ENCODE data around the gene SCRN2.

DNA sequence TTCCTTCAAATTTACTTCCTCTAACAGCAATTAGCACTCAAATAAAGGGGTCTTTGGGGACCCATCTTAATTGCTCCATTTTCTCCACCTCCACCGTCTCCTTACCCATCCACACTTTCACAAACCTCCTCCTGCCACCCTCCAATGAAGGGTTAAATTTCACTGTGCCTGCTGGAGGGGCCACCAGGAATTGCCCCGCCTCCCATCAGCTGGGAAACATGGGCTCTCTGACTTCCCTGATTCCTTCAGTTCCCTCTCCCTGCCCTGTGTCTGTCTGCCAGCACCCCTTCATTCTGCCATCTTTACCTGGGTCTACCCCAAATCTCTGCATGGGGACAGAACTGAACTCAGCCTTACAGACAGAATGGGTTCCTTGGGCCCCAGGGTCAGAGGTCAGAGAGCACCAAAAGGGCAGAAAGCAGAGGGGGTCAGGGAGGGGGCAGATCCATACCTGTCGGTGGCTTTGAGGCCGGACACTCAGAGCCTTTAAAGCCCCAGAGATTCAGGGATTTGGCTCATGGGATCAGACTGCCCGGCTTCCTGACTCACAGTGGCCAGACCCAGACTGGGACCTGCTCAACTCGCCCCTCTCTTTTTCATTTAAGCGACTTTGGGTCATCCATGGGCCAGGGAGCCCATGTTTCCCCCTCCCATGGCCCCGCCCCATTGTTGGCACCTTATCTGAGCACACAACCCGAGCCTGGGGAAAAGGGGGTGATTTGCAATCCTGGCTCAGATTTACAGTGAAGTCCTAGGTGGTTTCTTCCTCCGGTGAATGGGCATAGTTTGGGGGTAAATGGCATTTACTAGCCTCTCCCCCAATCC, 37.3 kb upstream of the SCRN2 start:
- no peak for TF ChIP-seq POLR2AphosphoS5 (IDR thresholded peaks at IDR 0.05)
- TF ChIP-seq, protein P1, sequence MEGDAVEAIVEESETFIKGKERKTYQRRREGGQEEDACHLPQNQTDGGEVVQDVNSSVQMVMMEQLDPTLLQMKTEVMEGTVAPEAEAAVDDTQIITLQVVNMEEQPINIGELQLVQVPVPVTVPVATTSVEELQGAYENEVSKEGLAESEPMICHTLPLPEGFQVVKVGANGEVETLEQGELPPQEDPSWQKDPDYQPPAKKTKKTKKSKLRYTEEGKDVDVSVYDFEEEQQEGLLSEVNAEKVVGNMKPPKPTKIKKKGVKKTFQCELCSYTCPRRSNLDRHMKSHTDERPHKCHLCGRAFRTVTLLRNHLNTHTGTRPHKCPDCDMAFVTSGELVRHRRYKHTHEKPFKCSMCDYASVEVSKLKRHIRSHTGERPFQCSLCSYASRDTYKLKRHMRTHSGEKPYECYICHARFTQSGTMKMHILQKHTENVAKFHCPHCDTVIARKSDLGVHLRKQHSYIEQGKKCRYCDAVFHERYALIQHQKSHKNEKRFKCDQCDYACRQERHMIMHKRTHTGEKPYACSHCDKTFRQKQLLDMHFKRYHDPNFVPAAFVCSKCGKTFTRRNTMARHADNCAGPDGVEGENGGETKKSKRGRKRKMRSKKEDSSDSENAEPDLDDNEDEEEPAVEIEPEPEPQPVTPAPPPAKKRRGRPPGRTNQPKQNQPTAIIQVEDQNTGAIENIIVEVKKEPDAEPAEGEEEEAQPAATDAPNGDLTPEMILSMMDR (IDR thresholded peaks at IDR 0.05) = no peak

Measured in breast epithelium (tissue), 3 donors.